SK-N-MC (cell line): ENCODE measurements around the gene UGT1A3.

Experiments used
- EZH2 ChIP-seq: fragments of 200-600 bp; sonication (generic); IDR thresholded peaks from one replicate; pipeline ENCODE4 v1.6.1; 2017; ENCODE audit warnings: antibody characterized with exemption
- FOXP2 ChIP-seq: optimal IDR thresholded peaks from 2 replicates; pipeline ENCODE3; 2011; ENCODE audit warnings: mild to moderate bottlenecking, moderate library complexity; ENCODE audit not compliant: insufficient read depth; ENCODE audit errors: extremely low read length, control extremely low read depth
- POLR2AphosphoS5 ChIP-seq: IDR thresholded peaks from 2 replicates; pipeline ENCODE4 v1.6.1; 2012; ENCODE audit warnings: mild to moderate bottlenecking, low read depth, low read length, borderline replicate concordance

DNA sequence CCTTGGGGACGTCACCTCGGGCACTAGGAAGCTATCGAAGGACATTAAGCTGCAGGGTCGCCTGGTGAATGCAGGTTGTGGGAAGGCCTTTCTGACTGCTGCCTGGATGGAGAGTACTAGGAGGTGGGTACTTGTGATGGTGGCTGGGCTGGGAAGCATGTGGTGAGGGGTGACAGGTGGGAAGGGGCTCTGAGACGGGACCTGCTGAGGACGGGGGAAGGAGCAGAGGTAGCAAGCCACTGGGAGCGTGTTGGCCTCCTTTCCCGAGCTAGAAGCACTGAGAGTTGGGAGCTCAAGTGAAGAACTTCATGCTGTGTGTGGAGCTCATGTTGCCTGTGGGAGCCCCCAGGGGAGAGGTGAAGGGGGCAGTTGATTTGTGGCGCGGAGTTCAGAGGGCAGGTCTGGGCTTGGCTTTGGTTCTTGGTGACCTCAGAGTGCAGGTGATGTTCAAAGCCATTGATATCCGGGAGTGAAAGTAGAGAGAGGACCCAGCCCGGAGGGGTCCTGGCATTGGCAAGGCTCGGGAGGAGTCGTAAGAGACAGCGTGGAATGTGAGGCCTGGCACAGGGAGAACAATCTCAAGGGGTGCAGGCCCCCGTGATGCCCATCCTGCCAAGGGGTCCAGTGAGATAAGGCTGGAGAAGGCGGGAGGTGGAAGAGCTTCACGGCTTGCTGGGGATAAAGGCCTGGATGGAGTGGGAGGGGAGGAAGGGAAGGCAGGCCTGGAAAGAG lies 62.5 kb downstream of the UGT1A3 start:
- TF ChIP-seq EZH2 (no peak), POLR2AphosphoS5 (no peak), FOXP2 (no peak)
